Measurements from ENCODE around the gene KCNQ4. TPM values are rescaled to one million over a fixed set of nuclear protein-coding genes. Genes with fewer than 3 reads are reported as not detected.

The KCNQ4 gene
- 1.8 TPM for total RNA-seq

GRCh38 chr1:40783001-40783905, at the start of gene KCNQ4:
Gene KCNQ4, plus strand, starts transcription at chr1:40783787. Its CDS starts 307 bp downstream, at chr1:40784094.
- DNase-seq, result no peak

GRCh38 chr1:40734882-40735628, 48.5 kb upstream of the KCNQ4 start:
- no peak for DNase-seq

GRCh38 chr1:40736085-40736531, 47.5 kb upstream of the KCNQ4 start:
- peak; percentile 32 for DNase-seq

GRCh38 chr1:40738831-40739230, 44.8 kb upstream of the KCNQ4 start:
- DNase-seq, result no peak

DNA sequence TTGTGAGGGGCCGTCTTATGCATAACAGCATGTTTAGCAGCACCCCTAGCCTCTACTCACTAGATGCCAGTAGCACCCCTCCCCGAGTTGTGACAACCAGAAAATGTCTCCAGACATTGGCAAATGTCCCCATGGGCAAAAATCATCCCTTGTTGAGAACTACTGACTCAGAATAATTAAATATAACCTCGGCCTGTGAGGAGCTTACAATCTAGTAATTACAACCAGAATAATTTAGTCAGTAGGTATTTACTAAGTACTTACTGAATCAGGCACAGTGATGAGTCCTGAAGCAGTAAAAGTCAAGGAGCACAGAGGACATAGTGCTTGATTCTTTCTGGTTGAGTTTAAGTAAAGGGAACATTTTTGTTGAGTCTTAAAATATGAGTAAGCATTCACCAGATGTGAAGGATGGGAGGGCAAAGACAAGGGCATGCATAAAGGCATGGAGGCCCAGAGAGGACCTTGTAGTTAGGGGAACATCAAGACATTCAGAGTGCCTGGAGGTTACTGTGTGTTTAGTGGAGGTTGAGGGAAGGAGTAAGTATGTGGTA, 44.1 kb upstream of the KCNQ4 start:
- no peak for DNase-seq

- DNase-seq, result no peak
These were observed 43.3 kb upstream of the KCNQ4 start for GRCh38 chr1:40740039-40740996.

GRCh38 chr1:40740997-40741736, 42.4 kb upstream of the KCNQ4 start:
- DNase-seq, result no peak

DNA sequence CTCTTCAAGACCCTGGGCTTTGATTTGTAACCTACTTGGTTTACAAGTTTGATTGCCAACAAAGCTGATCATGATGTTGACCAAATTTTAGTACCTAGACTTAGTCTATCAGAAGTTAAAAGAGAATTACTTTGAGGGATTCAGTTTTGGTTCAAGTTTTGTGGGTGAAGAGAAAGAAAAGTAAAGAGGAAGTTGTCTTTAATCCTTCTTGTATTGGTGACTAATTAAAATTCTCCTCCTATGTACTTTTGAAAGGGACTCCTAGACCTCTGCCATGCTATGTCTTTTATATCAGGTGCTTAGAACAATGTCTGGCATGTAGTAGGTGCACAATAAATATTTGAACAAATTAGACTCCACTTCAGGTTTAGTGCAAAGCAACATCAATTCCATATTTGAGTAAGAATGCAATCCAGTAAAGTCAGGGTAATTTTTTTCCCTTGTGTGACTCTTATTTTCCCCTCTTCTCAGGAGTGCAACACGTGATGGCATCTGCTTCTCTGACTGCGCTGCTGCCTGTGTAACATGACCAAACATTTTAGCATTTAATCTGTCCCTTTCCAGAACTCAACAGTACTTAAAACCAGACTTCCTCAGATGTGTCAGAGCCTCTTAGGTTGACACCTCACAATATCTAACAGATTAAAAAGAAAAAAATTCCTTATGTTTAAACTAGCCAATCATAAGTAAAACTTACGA, 41.1 kb upstream of the KCNQ4 start:
- DNase-seq, result no peak

- no peak for DNase-seq
These were observed 40.1 kb upstream of the KCNQ4 start for GRCh38 chr1:40743452-40743851.

GRCh38 chr1:40743860-40744259, 39.7 kb upstream of the KCNQ4 start:
- no peak for DNase-seq

DNA sequence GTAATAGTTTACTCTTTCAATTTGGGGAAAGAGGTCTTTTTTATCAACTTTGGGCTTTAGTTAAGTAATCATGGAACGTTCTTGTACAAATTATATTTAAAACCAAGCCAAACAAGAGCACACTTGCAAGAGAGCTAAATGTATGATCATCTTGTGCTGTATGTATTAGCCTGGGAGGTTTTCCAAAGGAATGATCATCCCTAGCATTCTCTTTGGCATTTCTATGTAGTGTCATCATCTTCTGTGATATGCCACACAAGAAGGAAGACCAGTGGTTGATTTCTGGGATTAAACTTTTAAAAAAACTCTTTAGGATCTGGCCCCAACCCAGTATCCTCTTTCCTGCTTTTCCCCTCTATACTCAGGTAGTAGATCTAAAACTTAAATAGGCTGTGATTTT, 38.4 kb upstream of the KCNQ4 start:
- no peak for DNase-seq

DNA sequence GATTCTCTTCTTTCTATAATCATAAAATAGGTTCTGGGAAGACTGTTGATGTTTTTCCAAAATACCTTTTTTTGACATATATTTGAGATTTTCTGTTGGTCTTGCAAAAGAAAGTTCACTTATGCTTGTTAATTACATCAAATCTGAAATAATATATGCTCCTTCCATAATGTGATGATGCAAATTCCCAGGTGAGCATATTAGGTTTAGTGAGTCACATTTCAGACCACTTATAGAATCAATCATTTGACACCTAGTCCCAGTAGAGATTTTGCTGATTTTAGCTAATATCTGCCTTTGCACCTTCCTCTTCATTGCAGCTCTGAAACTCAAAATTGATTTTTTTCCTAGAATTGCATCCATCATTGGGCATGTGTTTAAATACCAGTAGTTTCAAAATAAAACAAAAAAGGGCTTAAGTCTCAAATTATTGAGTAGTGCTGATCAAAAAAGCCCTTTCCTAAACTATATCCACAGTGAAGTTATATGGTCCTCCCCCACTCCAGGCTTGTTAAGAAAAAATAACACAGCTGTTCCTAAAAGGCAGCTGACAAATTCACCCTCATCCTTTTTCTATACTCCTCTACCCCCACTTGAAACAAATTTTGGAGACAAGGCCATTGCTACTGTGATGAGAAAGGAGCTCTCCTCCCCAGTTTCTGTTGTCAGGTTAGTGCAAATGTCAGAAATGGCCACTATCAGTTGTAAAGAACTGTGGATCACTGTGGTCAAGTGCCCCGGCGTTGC, 37.1 kb upstream of the KCNQ4 start:
- DNase-seq, result no peak

DNA sequence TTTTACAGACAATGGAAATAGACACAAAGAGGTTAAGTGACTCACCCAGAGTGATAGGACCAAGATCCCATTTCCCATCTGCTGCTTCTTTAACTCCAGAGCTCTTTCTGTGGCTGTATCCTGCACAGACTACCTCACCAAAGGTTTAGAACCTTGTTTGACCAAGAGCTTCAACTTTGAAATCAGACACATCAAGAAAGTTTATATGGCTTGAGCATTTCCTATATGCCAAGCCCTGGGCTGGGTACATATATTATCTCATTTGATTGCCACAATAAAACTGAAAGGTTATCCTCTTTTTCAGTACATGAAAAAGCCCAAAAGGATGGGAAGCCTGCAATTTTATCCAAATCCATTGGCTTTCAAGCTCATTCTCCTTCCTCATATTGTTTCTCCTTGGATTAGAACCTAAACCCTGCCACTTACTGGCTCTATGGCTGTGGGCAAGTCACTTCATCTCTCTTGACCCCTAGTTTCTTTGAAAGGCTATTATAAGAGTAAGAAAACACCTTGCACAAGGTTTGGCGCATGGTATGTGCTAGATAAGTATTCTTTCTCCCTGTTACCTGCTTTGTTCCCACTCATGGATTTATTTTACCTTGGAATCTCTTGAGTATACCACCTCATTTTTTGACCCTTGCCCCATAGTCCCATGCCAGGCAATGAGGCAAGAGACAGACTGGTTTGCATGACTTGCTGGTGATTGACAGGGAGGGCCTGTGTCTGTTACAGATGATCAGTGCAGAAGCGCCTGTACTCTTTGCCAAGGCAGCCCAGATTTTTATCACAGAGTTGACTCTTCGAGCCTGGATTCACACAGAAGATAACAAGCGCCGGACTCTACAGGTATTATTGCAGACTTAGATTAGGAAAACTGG, 34.5 kb upstream of the KCNQ4 start:
- no peak for DNase-seq

DNA sequence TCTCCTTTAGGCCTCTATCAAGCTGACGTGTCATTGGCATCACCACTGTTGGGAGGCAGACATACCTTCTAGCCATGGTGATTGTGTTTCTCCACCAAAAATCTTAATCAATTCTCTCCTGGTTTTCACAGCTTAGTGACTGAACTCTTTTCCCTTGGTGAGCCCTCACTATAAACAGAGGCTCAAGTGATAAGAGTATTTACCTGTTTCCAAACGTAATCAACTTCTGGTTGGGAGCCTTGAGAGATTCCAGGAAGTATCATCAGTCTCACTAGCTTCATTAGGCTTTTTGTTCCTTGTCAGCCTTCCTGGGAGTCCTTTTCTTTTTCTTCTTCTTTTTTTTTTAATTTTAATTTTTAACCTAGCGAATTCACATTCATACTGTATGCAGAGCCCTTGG, 33.8 kb upstream of the KCNQ4 start:
- no peak for DNase-seq

GRCh38 chr1:40750451-40750908, 33.1 kb upstream of the KCNQ4 start:
- no peak for DNase-seq

GRCh38 chr1:40751802-40752201, 31.8 kb upstream of the KCNQ4 start:
- DNase-seq, result no peak

DNA sequence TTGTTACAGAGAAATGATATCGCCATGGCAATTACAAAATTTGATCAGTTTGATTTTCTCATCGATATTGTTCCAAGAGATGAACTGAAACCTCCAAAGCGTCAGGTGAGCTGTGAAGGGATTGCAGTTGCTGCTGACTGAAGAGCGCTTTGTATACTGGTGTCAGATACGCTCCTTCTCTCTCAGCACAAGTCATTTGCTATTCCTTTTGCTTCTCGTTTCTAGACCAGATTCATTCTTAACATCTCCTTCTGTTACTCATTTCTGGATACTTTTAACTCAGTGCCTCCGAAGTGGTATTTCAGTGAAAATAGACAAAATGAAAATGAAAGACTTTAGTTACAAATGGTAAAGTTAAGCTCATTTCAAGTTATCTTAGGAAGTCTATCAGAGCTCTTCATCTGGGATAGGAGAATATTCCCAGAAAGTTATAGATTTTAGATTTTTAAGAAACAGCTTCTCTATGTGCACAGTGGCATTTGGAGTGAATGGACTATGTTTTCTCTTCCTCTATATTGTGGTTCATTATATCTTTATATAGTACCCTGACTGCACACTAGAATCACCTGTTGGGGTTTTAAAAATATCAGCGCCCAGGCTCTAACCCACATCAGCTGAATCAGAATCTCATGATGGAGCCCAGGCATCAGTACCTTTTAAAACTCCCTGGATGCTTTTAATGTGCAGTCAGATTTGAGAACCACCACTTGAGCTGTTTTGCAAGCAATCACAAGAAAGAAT, 30.3 kb upstream of the KCNQ4 start:
- no peak for DNase-seq

GRCh38 chr1:40754201-40754600, 29.4 kb upstream of the KCNQ4 start:
- DNase-seq, result no peak

All from skin of body (tissue), 2 donors.